ENCODE measurements around the gene UBALD1. TPM values are rescaled to one million over a fixed set of nuclear protein-coding genes. Genes with fewer than 3 reads are reported as not detected.

The UBALD1 gene
- total RNA-seq, 1 donor from 2014 or later, result 23.4 TPM

DNA sequence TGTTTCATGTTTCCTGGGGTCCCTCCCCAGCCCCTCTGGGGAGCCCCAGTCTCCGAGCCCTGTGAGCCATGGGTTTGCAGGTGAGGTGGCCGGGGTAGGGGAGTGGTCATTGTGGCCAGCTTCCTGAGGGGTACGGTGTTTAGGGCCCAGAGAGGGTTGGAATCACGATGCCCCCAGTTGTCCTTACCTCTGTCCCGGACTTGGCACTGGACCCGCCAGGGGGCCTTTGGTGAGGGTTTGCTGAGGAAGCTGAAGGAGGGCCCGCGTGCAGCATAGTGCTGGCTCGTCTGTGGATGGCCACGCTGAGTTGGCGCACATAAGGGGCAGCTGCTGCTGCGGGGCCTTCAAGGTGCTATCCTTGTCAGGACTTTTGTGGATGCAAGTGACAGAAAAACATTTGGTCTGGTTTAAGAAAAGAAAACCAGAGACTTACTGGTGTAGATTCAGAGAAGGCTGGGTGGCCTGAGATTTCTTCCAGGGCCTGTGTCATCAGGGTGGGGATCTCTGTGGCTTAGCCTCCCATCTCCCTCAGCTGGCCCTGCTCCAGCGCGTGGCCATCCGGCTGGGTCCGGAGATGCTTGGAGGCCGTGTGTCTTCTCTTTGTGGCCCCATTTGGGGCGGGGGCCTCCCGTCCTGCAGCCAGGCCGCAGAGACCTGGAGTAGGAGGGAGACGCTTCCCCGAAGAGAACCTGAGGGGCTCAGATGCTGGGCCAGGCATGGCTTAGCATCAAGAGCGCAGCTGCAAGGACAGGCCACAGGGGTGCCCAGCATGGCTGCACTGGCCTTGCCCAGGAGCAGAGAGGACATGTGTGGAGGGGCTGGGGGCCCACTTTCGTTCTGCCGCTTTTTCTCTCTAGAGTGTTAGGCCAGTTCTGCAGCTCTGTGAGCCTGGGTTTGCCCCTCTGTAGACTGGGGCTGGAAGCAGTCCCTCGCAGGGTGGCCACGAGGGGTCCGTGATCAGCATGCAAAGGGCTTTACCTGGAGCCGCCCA lies 45.0 kb upstream of the UBALD1 start:
- Mint-ChIP-seq H3K4me1 (peaks cover 16% of the 10 kb centered on the region), H3K36me3 (ENCODE audit: low read depth) (peaks cover 53% of the 10 kb centered on the region), H3K27me3 (no peaks in the 10 kb centered on the region), H3K4me3 (no peak overlapping the region), H3K9me3 (no peaks in the 10 kb centered on the region), H3K27ac (no peak overlapping the region)
- no peak for ATAC-seq (ENCODE audit: low read depth)
- no peak for DNase-seq
- TF ChIP-seq, protein P1, sequence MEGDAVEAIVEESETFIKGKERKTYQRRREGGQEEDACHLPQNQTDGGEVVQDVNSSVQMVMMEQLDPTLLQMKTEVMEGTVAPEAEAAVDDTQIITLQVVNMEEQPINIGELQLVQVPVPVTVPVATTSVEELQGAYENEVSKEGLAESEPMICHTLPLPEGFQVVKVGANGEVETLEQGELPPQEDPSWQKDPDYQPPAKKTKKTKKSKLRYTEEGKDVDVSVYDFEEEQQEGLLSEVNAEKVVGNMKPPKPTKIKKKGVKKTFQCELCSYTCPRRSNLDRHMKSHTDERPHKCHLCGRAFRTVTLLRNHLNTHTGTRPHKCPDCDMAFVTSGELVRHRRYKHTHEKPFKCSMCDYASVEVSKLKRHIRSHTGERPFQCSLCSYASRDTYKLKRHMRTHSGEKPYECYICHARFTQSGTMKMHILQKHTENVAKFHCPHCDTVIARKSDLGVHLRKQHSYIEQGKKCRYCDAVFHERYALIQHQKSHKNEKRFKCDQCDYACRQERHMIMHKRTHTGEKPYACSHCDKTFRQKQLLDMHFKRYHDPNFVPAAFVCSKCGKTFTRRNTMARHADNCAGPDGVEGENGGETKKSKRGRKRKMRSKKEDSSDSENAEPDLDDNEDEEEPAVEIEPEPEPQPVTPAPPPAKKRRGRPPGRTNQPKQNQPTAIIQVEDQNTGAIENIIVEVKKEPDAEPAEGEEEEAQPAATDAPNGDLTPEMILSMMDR (IDR thresholded peaks at IDR 0.05), result no peak
- intact Hi-C loops (cut with micrococcal nuclease), result no loop called here
- ChIA-PET CTCF (no interaction called here), POLR2A (no interaction called here)

DNA sequence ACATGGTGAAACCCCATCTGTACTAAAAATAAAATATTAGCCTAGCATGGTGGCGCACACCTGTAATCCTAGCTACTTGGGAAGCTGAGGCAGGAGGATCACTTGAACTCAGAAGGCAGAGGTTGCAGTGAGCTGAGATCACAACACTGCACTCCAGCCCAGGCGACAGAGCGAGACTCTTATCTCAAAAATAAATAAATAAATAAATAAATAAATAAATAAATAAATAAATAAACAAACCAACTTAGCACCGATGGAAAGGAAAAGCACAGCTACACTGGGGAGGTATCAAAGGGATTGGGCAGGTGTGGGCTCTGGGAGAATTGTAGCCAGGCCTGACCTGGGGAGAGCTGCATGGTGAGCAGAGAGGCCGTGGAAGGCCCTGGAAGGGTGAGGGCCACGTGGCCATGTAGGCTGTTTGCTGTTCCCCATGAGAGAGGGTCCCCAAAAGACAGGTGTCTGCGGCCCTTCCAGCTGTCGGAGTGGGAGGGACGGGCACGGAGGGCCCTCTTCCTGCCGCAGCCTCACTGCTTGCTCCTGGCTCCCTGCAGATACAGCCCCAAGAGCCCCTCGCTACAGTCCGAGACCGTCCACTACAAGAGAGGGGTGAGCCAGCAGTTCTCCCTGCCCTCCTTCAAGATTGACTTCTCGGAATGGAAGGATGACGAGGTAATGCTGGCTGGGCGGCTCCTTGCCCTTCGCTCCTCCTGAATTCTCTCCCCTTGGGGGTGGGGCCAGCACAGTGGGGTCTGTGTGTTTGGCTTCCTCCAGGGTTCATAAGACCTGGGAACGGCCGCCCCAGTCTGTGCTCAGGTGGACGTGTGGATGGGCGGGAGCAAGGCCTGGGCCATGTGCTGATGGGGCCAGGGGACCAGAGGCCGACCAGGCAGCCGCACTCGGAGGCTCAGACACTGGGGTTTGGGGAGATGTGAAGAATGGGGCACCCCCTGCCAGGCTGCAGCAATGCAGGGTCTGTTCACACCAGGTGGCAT lies 42.3 kb upstream of the UBALD1 start:
- no peaks in the 10 kb centered on the region for H3K9me3 Mint-ChIP-seq
- ATAC-seq (ENCODE audit: low read depth) (no peak), DNase-seq (no peak)
- POLR2A ChIA-PET, result interaction anchor here (1.5 kb wide), 1 partner anchor 41 kb away, joined by 3 read pairs; no protein-coding TSS in a partner anchor
- CTCF ChIA-PET, result no interaction called here
- no peak overlapping the region for H3K4me3 Mint-ChIP-seq
- no peak overlapping the region for H3K27ac Mint-ChIP-seq
- TF ChIP-seq, protein P1 (IDR thresholded peaks at IDR 0.05), result no peak
- H3K4me1 Mint-ChIP-seq, result peaks cover 2% of the 10 kb centered on the region
- no peaks in the 10 kb centered on the region for H3K27me3 Mint-ChIP-seq
- H3K36me3 Mint-ChIP-seq (ENCODE audit: low read depth), result peaks cover 65% of the 10 kb centered on the region
- intact Hi-C loops (cut with micrococcal nuclease), result no loop called here

DNA sequence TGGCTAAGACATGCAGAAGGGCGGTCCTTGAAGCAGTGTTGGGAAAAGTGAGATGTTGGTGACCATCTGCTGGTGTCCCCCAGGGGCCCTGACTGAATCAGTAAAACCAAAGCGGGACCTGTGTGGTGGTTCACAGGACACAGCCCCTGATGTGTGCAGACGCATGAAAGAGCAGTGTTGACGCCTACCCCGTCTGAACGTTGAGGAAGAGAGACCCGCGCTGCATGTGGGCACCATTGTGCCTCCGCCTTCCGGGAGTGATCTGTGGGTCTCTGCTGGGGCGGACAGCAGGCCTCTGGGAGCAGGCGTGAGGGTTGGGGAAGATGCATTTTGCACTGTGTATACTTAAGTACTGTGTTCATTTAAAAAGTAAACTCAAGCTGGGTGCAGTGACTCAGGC lies 41.5 kb upstream of the UBALD1 start:
- no peaks in the 10 kb centered on the region for H3K9me3 Mint-ChIP-seq
- peaks cover 72% of the 10 kb centered on the region for H3K36me3 Mint-ChIP-seq (ENCODE audit: low read depth)
- CTCF ChIA-PET, result no interaction called here

DNA sequence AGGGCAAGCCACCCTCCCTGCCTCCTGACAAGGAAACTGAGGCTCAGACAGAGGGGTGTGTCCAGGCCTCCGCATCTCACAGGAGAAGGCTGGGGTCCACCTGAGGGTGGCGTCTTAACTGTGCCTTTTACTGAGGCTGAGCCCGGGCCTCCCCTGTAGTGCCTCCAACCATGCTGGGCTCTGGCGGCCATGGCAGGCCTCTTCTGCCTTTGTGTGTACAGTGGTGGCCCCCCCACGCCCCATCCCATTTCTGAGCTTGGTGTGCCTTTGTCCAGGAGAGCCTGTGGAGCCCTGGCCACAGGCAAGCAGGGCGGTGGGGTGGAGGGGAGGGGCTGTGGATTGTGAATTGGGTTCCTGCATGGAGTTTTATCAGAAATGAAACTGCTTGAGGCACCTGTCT lies 41.1 kb upstream of the UBALD1 start:
- peaks cover 14% of the 10 kb centered on the region for H3K4me1 Mint-ChIP-seq
- no peak for ATAC-seq (ENCODE audit: low read depth)

More for the DNA sequence above, 41.5 kb upstream of the UBALD1 start:
- POLR2A ChIA-PET, result no interaction called here
- TF ChIP-seq, protein P1 (IDR thresholded peaks at IDR 0.05), result no peak
- ATAC-seq (ENCODE audit: low read depth) (no peak), DNase-seq (no peak)
- Mint-ChIP-seq H3K4me3 (no peak overlapping the region), H3K27ac (no peak overlapping the region), H3K27me3 (no peaks in the 10 kb centered on the region), H3K4me1 (peaks cover 10% of the 10 kb centered on the region)
- intact Hi-C loops (cut with micrococcal nuclease), result no loop called here

More for the DNA sequence above, 41.1 kb upstream of the UBALD1 start:
- ChIA-PET CTCF (no interaction called here), POLR2A (no interaction called here)
- intact Hi-C loops (cut with micrococcal nuclease), result no loop called here
- Mint-ChIP-seq H3K4me3 (no peak overlapping the region), H3K9me3 (no peaks in the 10 kb centered on the region), H3K36me3 (ENCODE audit: low read depth) (peaks cover 72% of the 10 kb centered on the region), H3K27me3 (no peaks in the 10 kb centered on the region), H3K27ac (no peak overlapping the region)
- no peak for DNase-seq
- TF ChIP-seq, protein P1 (IDR thresholded peaks at IDR 0.05), result no peak

All from activated B cell treated with CpG ODN at 0.5 μM for 24 hours (primary cell).